ENCODE data around the gene KIRREL1. TPM values are rescaled to one million over a fixed set of nuclear protein-coding genes. Genes with fewer than 3 reads are reported as not detected.

The KIRREL1 gene
- polyA plus RNA-seq, 4 donors: 184 to 191 (median 190) TPM

GRCh38 chr1:158059984-158060383 is 66.5 kb downstream of the KIRREL1 start:
- DNase-seq (ENCODE audit: low read depth in 4 of 4, low spot score in 3 of 4): no peak

GRCh38 chr1:158062174-158062573 is 68.7 kb downstream of the KIRREL1 start:
- DNase-seq (ENCODE audit: low read depth in 4 of 4, low spot score in 3 of 4): no peak

- no peak for DNase-seq (ENCODE audit: low read depth in 4 of 4, low spot score in 3 of 4)
Observed at GRCh38 chr1:158067662-158068061, 74.2 kb downstream of the KIRREL1 start.

GRCh38 chr1:158068918-158069317 is 75.5 kb downstream of the KIRREL1 start:
- no peak for DNase-seq (ENCODE audit: low read depth in 4 of 4, low spot score in 3 of 4)

- no peak for DNase-seq (ENCODE audit: low read depth in 4 of 4, low spot score in 3 of 4)
Observed at GRCh38 chr1:158071138-158071537, 77.7 kb downstream of the KIRREL1 start.

- DNase-seq (ENCODE audit: low read depth in 4 of 4, low spot score in 3 of 4): peak in 2 of 4 donors; percentile 57 to 58
Observed at GRCh38 chr1:158075078-158075477, 81.6 kb downstream of the KIRREL1 start.

GRCh38 chr1:158076441-158076840 is 83.0 kb downstream of the KIRREL1 start:
- DNase-seq (ENCODE audit: low read depth in 4 of 4, low spot score in 3 of 4): no peak

GRCh38 chr1:158077411-158078256 is 84.2 kb downstream of the KIRREL1 start:
- no peak for DNase-seq (ENCODE audit: low read depth in 4 of 4, low spot score in 3 of 4)

- DNase-seq (ENCODE audit: low read depth in 4 of 4, low spot score in 3 of 4): no peak
Observed at GRCh38 chr1:158078569-158079080, 85.2 kb downstream of the KIRREL1 start.

GRCh38 chr1:158080066-158080465 is 86.6 kb downstream of the KIRREL1 start:
- DNase-seq (ENCODE audit: low read depth in 4 of 4, low spot score in 3 of 4): no peak

GRCh38 chr1:158084336-158084735 is 90.9 kb downstream of the KIRREL1 start:
- no peak for DNase-seq (ENCODE audit: low read depth in 4 of 4, low spot score in 3 of 4)

- no peak for DNase-seq (ENCODE audit: low read depth in 4 of 4, low spot score in 3 of 4)
Observed at GRCh38 chr1:158084747-158085146, 91.3 kb downstream of the KIRREL1 start.

- peak; percentile 58 to 74 (median 67) for DNase-seq (ENCODE audit: low read depth in 4 of 4, low spot score in 3 of 4)
Observed at GRCh38 chr1:158087320-158087927, 94.0 kb downstream of the KIRREL1 start.

- no peak for DNase-seq (ENCODE audit: low read depth in 4 of 4, low spot score in 3 of 4)
Observed at GRCh38 chr1:158089476-158089875, 96.0 kb downstream of the KIRREL1 start.

- DNase-seq (ENCODE audit: low read depth in 4 of 4, low spot score in 3 of 4): no peak
Observed at GRCh38 chr1:158089925-158090637, 96.6 kb downstream of the KIRREL1 start.

GRCh38 chr1:158093376-158093775 is 99.9 kb downstream of the KIRREL1 start:
- no peak for DNase-seq (ENCODE audit: low read depth in 4 of 4, low spot score in 3 of 4)

GRCh38 chr1:158094571-158094970 is 101.1 kb downstream of the KIRREL1 start:
- no peak for DNase-seq (ENCODE audit: low read depth in 4 of 4, low spot score in 3 of 4)

GRCh38 chr1:158095737-158096335 is 102.4 kb downstream of the KIRREL1 start:
- no peak for DNase-seq (ENCODE audit: low read depth in 4 of 4, low spot score in 3 of 4)

GRCh38 chr1:158098256-158098655 is 104.8 kb downstream of the KIRREL1 start:
- no peak for DNase-seq (ENCODE audit: low read depth in 4 of 4, low spot score in 3 of 4)

GRCh38 chr1:158099185-158099584 is 105.7 kb downstream of the KIRREL1 start:
- DNase-seq (ENCODE audit: low read depth in 4 of 4, low spot score in 3 of 4): no peak

GRCh38 chr1:158100498-158100897 is 107.1 kb downstream of the KIRREL1 start:
- DNase-seq (ENCODE audit: low read depth in 4 of 4, low spot score in 3 of 4): no peak

Data from right renal pelvis (tissue), 4 donors.